AML-193 (cell line): ENCODE results near the gene GBP6.
A peak's percentile ranks its signal among the peaks of the same experiment; 100 is the strongest.
"Not testable (repeated sequence)": the region's sequence is repeated elsewhere in the genome, so short reads cannot be mapped to it uniquely, and the experiment has no call there.

Experiments
- DNase-seq, 2 experiments: peaks; one replicate each; lab custom pipeline; 2025; lab: John Stamatoyannopoulos, UW

GBP6 gene

GRCh38 chr1:89373810-89374209 lies 10.0 kb downstream of the GBP6 start:
- not testable (repeated sequence) for DNase-seq

DNA sequence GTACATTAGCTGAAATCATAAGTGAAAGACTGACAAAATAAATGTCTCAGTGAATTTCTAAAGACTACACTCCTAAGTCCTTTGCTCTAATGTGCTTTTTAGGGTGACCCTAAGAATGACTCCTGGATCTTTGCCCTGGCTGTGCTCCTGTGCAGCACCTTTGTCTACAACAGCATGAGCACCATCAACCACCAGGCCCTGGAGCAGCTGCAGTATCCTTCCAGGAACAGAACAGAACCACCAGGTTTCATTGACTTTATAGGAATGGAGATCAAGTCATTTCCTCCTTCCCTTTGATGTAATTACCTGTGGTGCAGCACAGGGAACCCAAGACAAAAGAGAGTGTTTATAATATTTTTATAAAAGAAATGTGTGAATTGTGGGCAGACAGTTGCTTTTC lies 14.1 kb downstream of the GBP6 start:
- DNase-seq: no peak

DNA sequence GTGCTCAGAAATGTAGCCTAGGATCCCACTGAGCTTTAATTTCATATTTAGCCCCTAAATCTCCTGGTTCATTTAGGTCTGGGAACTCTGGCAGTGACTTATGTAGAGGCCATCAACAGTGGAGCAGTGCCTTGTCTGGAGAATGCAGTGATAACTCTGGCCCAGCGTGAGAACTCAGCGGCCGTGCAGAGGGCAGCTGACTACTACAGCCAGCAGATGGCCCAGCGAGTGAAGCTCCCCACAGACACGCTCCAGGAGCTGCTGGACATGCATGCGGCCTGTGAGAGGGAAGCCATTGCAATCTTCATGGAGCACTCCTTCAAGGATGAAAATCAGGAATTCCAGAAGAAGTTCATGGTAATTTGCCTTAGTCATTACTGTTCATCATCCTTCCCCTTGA lies 17.8 kb downstream of the GBP6 start:
- no peak for DNase-seq

GRCh38 chr1:89382479-89382878 lies 18.6 kb downstream of the GBP6 start:
- no peak for DNase-seq

GRCh38 chr1:89383185-89383584 lies 19.3 kb downstream of the GBP6 start:
- DNase-seq: no peak

DNA sequence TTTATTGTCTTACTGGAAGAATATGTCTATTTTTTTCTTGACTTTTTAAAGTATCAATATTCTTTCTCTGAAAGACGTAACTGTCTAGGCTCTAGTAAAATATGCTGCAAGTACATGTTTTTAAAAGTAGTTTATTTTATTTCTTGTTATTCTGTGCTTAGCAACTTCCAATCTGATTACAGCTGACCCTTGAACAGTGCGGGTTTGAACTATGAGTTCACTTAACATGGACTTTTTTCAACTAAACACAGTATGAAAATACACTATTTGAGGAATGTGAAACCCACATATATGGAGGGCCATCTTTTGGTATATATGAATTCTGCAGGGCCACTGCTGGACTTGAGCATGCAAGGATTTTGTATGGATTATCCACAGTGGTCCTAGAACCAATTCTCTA lies 26.8 kb downstream of the GBP6 start:
- no peak for DNase-seq

- DNase-seq: no peak
Measured at GRCh38 chr1:89391686-89392085, 27.8 kb downstream of the GBP6 start.

DNA sequence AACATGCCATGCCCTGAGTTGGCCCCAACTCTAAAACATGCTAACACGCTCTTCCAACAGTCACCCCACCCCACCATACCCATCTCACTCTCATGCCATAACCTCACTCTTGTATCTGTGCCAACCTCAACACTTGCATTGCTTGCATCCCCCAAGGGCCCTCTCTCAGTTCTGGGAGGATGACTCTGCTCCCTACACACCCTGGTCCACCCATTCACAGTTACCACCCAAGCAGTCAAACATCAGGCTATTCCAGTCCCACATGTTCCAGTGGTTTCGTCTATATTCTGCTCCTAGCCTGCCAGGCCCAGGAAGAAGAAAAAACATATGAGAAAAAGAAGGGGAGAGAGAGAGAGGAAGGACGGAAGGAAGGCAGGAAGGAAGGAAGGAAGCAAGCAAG lies 31.0 kb downstream of the GBP6 start:
- no peak for DNase-seq

- DNase-seq: no peak
Measured at GRCh38 chr1:89396902-89397301, 33.0 kb downstream of the GBP6 start.

- DNase-seq: no peak
Measured at GRCh38 chr1:89405275-89405929, 41.5 kb downstream of the GBP6 start.

- DNase-seq: peak; percentile 32 to 37
Measured at GRCh38 chr1:89407360-89407759, 43.5 kb downstream of the GBP6 start.

GRCh38 chr1:89407768-89408167 lies 43.9 kb downstream of the GBP6 start:
- DNase-seq: not testable (repeated sequence)

GRCh38 chr1:89425056-89425455 lies 61.2 kb downstream of the GBP6 start:
- DNase-seq: no peak

GRCh38 chr1:89429062-89429461 lies 65.2 kb downstream of the GBP6 start:
- no peak for DNase-seq

- not testable (repeated sequence) for DNase-seq
Measured at GRCh38 chr1:89429681-89430080, 65.8 kb downstream of the GBP6 start.

DNA sequence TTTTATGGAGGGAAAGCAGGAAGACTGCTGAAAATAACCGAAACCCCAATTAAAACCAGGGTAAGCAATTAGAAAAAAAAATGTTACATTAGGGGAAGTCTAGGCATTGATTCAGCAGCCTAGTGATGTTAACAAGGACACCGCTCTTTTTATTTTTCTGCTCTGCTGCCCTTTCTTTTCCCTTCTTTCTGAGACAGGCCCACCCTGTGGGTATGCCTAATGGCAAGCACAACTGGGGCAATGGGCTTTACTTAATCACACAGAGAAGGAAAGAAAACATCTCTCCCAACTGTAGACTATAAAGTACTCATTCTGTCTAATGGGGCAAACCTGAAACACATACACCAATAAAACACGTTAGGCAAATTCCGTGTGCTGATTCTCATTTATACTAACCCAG lies 69.6 kb downstream of the GBP6 start:
- DNase-seq: no peak

DNA sequence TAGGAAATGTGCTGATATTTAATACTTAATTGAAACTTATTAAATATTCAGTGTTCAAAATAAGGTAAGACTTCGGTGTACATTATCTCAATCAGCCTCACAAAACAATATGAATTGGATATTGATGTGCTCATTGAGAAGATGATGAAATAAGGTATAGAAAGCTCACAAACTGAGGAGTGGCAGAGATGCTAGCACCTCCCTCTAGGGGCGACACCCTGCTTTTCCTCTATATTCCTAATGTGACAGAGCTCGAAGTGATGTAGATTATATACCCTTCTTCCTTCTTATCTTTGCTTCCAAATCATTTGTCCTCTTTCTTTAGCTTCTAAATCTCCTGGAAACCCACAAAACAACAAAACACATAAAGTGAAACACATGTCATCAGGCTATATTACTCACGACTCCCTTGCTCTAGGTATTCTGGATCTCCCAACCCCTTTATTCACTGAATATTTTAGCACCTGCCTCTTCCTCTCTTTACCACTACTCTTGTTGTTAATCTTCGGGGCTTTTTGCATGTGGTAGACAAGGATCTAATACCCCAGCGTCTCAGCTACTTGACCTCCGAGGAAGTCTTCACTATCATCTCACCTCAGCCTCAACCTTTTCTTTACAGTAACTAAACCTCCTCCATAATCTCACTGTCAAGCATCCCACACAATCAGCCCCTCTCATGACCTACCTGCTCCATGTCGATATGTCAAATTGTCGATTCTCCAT lies 70.4 kb downstream of the GBP6 start:
- not testable (repeated sequence) for DNase-seq
